K562 (cell line): ENCODE data around the gene DDHD1. TPM values are rescaled to one million over a fixed set of nuclear protein-coding genes. Genes with fewer than 3 reads are reported as not detected.

ENCODE experiments used
- ATAC-seq: fragments of 200-7000 bp; cut with Tn5 transposase; 3 replicates; pipeline ENCODE4 v1.9.1; 2020; ENCODE audit warnings: moderate library complexity
- BruUV-seq: library from RNA; stranded (reverse); fragments of 400-500 nt; replicated peaks from 2 replicates; lab custom pipeline; 2021; lab: Mats Ljungman, UMichigan
- CTCF ChIA-PET: fragments of 300-600 bp; formaldehyde crosslinking; extraction: SDS; loops from one replicate; lab custom pipeline; 2021; ENCODE audit warnings: low intra/inter-chr PET ratio; lab: Yijun Ruan, JAX
- POLR2A ChIA-PET: fragments of 300-600, 350-650 bp; sonication (Branson Sonifier 250); formaldehyde crosslinking; extraction: SDS; loops from one replicate; lab custom pipeline; 2021; ENCODE audit warnings: antibody characterized with exemption, inconsistent platforms; lab: Yijun Ruan, JAX
- DNase-seq, 4 experiments: peaks; one replicate each; pipeline versions ENCODE4 v3.0.0 to v3.0.0-alpha.2; 2011 to 2018; ENCODE audit warnings: low spot score in 3 of 4, mixed read lengths in 3 of 4; ENCODE audit errors: extremely low read depth in 1 of 4
- FAIRE-seq: peaks from 2 replicates; lab custom pipeline; 2011; peaks lifted over from hg19 to GRCh38; lab: Jason Lieb, UNC
- H2AFZ ChIP-seq: 2 replicates; pipeline ENCODE4 v1.6.0; 2011; ENCODE audit warnings: low read depth, low read length, control low read depth, inconsistent platforms
- H3K27ac ChIP-seq: fragments of 200-600 bp; 3 replicates; pipeline ENCODE4 v1.8.0; 2011; ENCODE audit warnings: low read depth, mild to moderate bottlenecking, control low read depth, inconsistent platforms, low read length, moderate library complexity, mixed read lengths; ENCODE audit errors: extremely low read depth
- H3K27me3 ChIP-seq, 2 experiments: fragments of 300-600 bp in 1 of 2; 2 replicates in 1 of 2; 3 replicates in 1 of 2; pipeline versions ENCODE4 v1.6.0 to v1.8.0; 2011; ENCODE audit warnings: inconsistent platforms in 2 of 2, low read length in 2 of 2, mild to moderate bottlenecking in 1 of 2, mixed read lengths in 1 of 2, moderate library complexity in 1 of 2; ENCODE audit not compliant: control insufficient read depth in 2 of 2, insufficient read depth in 2 of 2
- H3K36me3 ChIP-seq: fragments of 300-600 bp; 3 replicates; pipeline ENCODE4 v1.8.0; 2011; ENCODE audit warnings: mild to moderate bottlenecking, low read length, inconsistent platforms; ENCODE audit not compliant: control insufficient read depth, insufficient read depth
- H3K4me1 ChIP-seq, 2 experiments: fragments of 200-600 bp in 1 of 2; replicated peaks in 1 of 2; 2 replicates in 1 of 2; 3 replicates in 1 of 2; pipeline versions ENCODE4 v1.5.1 to v1.8.0; 2011; ENCODE audit warnings: inconsistent platforms in 2 of 2, low read length in 2 of 2, mild to moderate bottlenecking in 1 of 2, mixed read lengths in 1 of 2, moderate library complexity in 1 of 2; ENCODE audit not compliant: control insufficient read depth in 2 of 2, insufficient read depth in 2 of 2
- H3K4me2 ChIP-seq: 2 replicates; pipeline ENCODE4 v1.6.1; 2011; ENCODE audit warnings: low read length, control low read depth, inconsistent platforms, mixed read lengths; ENCODE audit not compliant: insufficient read depth
- H3K4me3 ChIP-seq: fragments of 200-600 bp; sonication (generic), shearing (Covaris generic); 2 replicates; pipeline ENCODE4 v1.5.1; 2016; ENCODE audit warnings: control low read depth, inconsistent platforms
- H3K79me2 ChIP-seq: fragments of 200-600 bp; 3 replicates; pipeline ENCODE4 v1.8.0; 2011; ENCODE audit warnings: low read length, inconsistent platforms; ENCODE audit not compliant: control insufficient read depth, insufficient read depth
- H3K9ac ChIP-seq, 2 experiments: 2 replicates each; pipeline versions ENCODE4 v1.6.0 to v1.6.1; 2011; ENCODE audit warnings: low read depth in 2 of 2, low read length in 2 of 2, control low read depth in 1 of 2, inconsistent platforms in 1 of 2, mild to moderate bottlenecking in 1 of 2, mixed read lengths in 1 of 2; ENCODE audit not compliant: insufficient read depth in 1 of 2
- H3K9me1 ChIP-seq: one replicate; pipeline ENCODE4 v1.6.0; 2011; ENCODE audit warnings: inconsistent platforms, mild to moderate bottlenecking, low read length, moderate library complexity; ENCODE audit not compliant: control insufficient read depth, insufficient read depth
- H3K9me3 ChIP-seq: replicated peaks from 2 replicates; pipeline ENCODE4 v1.5.1; 2011; ENCODE audit warnings: low read depth, low read length, inconsistent platforms; ENCODE audit not compliant: control insufficient read depth, insufficient read depth
- H4K20me1 ChIP-seq: replicated peaks from 2 replicates; pipeline ENCODE4 v1.6.1; 2011; ENCODE audit warnings: low read length, inconsistent platforms, mixed read lengths; ENCODE audit not compliant: control insufficient read depth, insufficient read depth
- ADNP ChIP-seq: fragments of 200-800 bp; sonication (Bioruptor generic); IDR thresholded peaks from 2 replicates; pipeline ENCODE4 v1.6.1; 2016; ENCODE audit warnings: missing genetic modification characterization, missing compliant biosample characterization
- CBFB ChIP-seq: sonication (generic); formaldehyde crosslinking; IDR thresholded peaks from 2 replicates; pipeline ENCODE4 v1.4.0; 2020; ENCODE audit warnings: mild to moderate bottlenecking, missing genetic modification reagents
- HDGF ChIP-seq: fragments of 450-650 bp; IDR thresholded peaks from 2 replicates; pipeline ENCODE4 v1.6.1; 2016
- KAT8 ChIP-seq: fragments of 450-650 bp; IDR thresholded peaks from 2 replicates; pipeline ENCODE4 v1.6.1; 2016; ENCODE audit warnings: low read depth, mild to moderate bottlenecking
- MEIS2 ChIP-seq: fragments of 450-650 bp; IDR thresholded peaks from 2 replicates; pipeline ENCODE4 v1.6.1; 2014; ENCODE audit warnings: mild to moderate bottlenecking; ENCODE audit not compliant: partially characterized antibody
- SIN3A ChIP-seq, 2 experiments: fragments of 150-350 bp in 1 of 2; IDR thresholded peaks; 2 replicates each; pipeline ENCODE4 v1.6.1; 2011 to 2016; ENCODE audit warnings: borderline replicate concordance in 2 of 2, low read depth in 2 of 2, low read length in 2 of 2, mild to moderate bottlenecking in 2 of 2, moderate library complexity in 2 of 2; ENCODE audit not compliant: control insufficient read depth in 1 of 2
- YBX1 ChIP-seq: fragments of 450-650 bp; IDR thresholded peaks from 2 replicates; pipeline ENCODE4 v1.7.1; 2016; ENCODE audit warnings: mild to moderate bottlenecking
- ZBTB2 ChIP-seq: fragments of 450-650 bp; IDR thresholded peaks from 2 replicates; pipeline ENCODE4 v1.6.1; 2016; ENCODE audit warnings: antibody characterized with exemption
- ZNF124 ChIP-seq: sonication (generic); formaldehyde crosslinking; IDR thresholded peaks from 2 replicates; pipeline ENCODE4 v1.8.1; 2022; ENCODE audit warnings: missing genetic modification reagents
- ZNF263 ChIP-seq: sonication (generic); formaldehyde crosslinking; IDR thresholded peaks from 2 replicates; pipeline ENCODE4 v1.8.0; 2022; ENCODE audit warnings: mild to moderate bottlenecking, missing genetic modification reagents, borderline replicate concordance
- ZNF561 ChIP-seq: fragments of 450-650 bp; formaldehyde crosslinking; conservative IDR thresholded peaks from 2 replicates; pipeline ENCODE4 v1.4.0; 2020; ENCODE audit warnings: mild to moderate bottlenecking, moderate library complexity
- ZNF655 ChIP-seq: fragments of 250-450 bp; sonication (Bioruptor Pico); IDR thresholded peaks from 2 replicates; pipeline ENCODE4 v1.5.0; 2021
- WGBS: fragments of 100-300 bp; shearing (Covaris generic); methylation state at CpG from one replicate; pipeline ENCODE4 v1.1.6; 2016; ENCODE audit warnings: low coverage, mixed read lengths; ENCODE audit not compliant: insufficient coverage; ENCODE audit errors: missing lambda C conversion rate; 5-methylcytosine and 5-hydroxymethylcytosine counted together
- in situ Hi-C: fragments of 300-500 bp; cut with MboI; formaldehyde crosslinking; loops from 4 replicates; pipeline ENCODE4 v1.15.0; 2018; ENCODE audit warnings: inconsistent platforms, mixed read lengths
- intact Hi-C: fragments of 100-400 bp; cut with micrococcal nuclease; formaldehyde crosslinking; loops from 2 replicates; pipeline ENCODE4 v1.14.2; 2022
- polyA plus RNA-seq, 8 experiments: library from polyadenylated mRNA; depleted of rRNA in 4 of 8; stranded (reverse) in 5 of 8; unstranded in 3 of 8; fragments of >200 nt; fragmentation: Nextera tagmentation in 2 of 8; fragmentation: Illumina TruSeq in 1 of 8; extraction: Ambion mirVana in 2 of 8; extraction: Trizol in 1 of 8; gene quantifications; 2 replicates each; pipeline versions ENCODE4 v1.2.1 to v1.2.3, GENCODE V29; 2011 to 2014; ENCODE audit warnings: inconsistent platforms in 1 of 8, missing spikeins in 1 of 8
- total RNA-seq, 7 experiments: library from RNA; depleted of rRNA in 6 of 7; stranded (reverse); fragments of >200 nt in 6 of 7; fragmentation: Illumina TruSeq in 2 of 7; extraction: Trizol in 2 of 7; gene quantifications; 2 replicates each; pipeline versions ENCODE4 v1.2.1 to v1.2.3, GENCODE V29; 2011 to 2021; ENCODE audit warnings: low replicate concordance in 1 of 7

The DDHD1 gene
- total and polyA plus RNA-seq, 9 of the 15 experiments (the other 6 are each of a cell fraction or from before 2014, with no cell fraction given), result 1.2 to 12.3 (median 5.0) TPM

DNA sequence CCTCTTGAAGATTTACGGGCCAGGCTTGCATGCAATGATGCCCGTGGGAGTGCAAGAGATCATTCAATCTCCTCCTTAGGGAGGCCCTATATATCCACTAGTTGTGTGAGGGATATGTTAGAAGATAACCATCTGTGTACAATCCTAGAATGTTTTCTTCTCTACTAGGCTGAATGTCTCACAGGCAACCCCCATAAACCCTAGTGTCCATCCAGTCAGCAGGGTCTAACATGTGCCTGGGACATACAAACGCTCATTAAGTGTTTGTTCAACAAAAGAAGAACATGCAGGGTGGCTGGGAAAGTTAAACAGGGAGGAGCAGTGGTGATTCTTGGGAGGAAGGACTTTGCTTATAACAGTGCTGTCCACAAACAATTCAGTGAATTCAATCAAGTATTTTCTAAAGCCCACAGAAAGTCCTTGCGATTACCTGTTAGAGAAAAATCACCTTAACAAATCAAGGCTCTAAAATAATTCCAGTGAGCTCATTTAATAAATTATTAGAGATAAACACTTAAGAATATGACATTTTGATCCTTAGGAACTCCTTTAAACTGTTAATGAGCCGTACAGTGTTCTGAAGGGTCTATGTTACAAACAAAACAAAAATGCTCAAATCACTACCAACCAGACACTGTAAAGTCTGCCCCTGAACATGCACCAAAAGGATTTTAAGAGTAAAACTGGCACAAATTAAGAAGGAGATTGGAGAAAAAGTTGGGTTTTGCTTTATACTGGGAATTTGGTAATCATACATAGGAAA is 105.6 kb downstream of the DDHD1 start:
- H3K27ac ChIP-seq, result no peak overlapping the region
- intact Hi-C loops (no loop called here), in situ Hi-C loops (no loop called here)
- H3K9ac ChIP-seq, result no peak overlapping the region
- ChIA-PET CTCF (no interaction called here), POLR2A (no interaction called here)
- H3K4me3 ChIP-seq, result no peak overlapping the region
- no peaks in the 10 kb centered on the region for H3K27me3 ChIP-seq
- H3K9me3 ChIP-seq, result no peaks in the 10 kb centered on the region
- no peak for FAIRE-seq
- no peak overlapping the region for H2AFZ ChIP-seq
- no peak for ATAC-seq
- no peak for DNase-seq
- no peaks in the 10 kb centered on the region for H3K79me2 ChIP-seq
- H3K4me2 ChIP-seq, result no peak overlapping the region
- H3K9me1 ChIP-seq, result no peaks in the 10 kb centered on the region
- no peaks in the 10 kb centered on the region for H4K20me1 ChIP-seq
- WGBS, result 86% methylated on average over 5 of the region's 5 CpGs
- no peak for TF ChIP-seq ZNF263 (CRISPR knock-in tag)
- no peak for TF ChIP-seq CBFB (CRISPR knock-in tag)
- no peak for TF ChIP-seq ADNP
- TF ChIP-seq ZNF655, result no peak
- TF ChIP-seq YBX1, result no peak
- TF ChIP-seq MEIS2, result no peak
- no peak for TF ChIP-seq ZBTB2
- TF ChIP-seq ZNF124, result no peak
- no peak for TF ChIP-seq KAT8
- no peak for TF ChIP-seq SIN3A (IDR thresholded peaks at IDR 0.05; ENCODE audit: borderline replicate concordance in 2 of 2, control insufficient read depth in 1 of 2, low read depth in 2 of 2, low read length in 2 of 2)
- TF ChIP-seq HDGF, result no peak
- no peak for TF ChIP-seq ZNF561 (CRISPR knock-in tag)
- H3K36me3 ChIP-seq, result peaks cover 11% of the 10 kb centered on the region; the same call in 2 of the 3 replicates
- no peaks in the 10 kb centered on the region for H3K4me1 ChIP-seq
- no TSS peak for BruUV-seq
